ENCODE measurements around the gene MED15. TPM values are rescaled to one million over a fixed set of nuclear protein-coding genes. Genes with fewer than 3 reads are reported as not detected.
"Not testable (repeated sequence)": the region's sequence is repeated elsewhere in the genome, so short reads cannot be mapped to it uniquely, and the experiment has no call there.

MED15 gene
- total RNA-seq, 2 experiments from 2014 or later, result 94.7 to 108 TPM

- H3K27ac Mint-ChIP-seq; intact Hi-C loops (cut with micrococcal nuclease); H3K27me3 Mint-ChIP-seq (ENCODE audit: low read depth); H3K36me3 Mint-ChIP-seq (ENCODE audit: low read depth); H3K4me3 Mint-ChIP-seq; H3K9me3 Mint-ChIP-seq; DNase-seq: not testable (repeated sequence)
- H3K4me1 Mint-ChIP-seq (ENCODE audit: low read depth), result peaks cover 47% of the 10 kb centered on the region
- CTCF ChIA-PET, result interaction anchor here (1.0 kb wide), 1 partner anchor 15 kb away, joined by 6 read pairs; no protein-coding TSS in a partner anchor
These were observed 36.9 kb upstream of the MED15 start for GRCh38 chr22:20470525-20470924.

GRCh38 chr22:20471126-20471833 is 36.1 kb upstream of the MED15 start:
- H3K9me3 Mint-ChIP-seq, result no peaks in the 10 kb centered on the region
- peaks cover 49% of the 10 kb centered on the region for H3K4me1 Mint-ChIP-seq (ENCODE audit: low read depth)
- CTCF ChIA-PET, result no interaction called here
- intact Hi-C loops (cut with micrococcal nuclease), result no loop called here
- no peak overlapping the region for H3K27ac Mint-ChIP-seq
- H3K27me3 Mint-ChIP-seq (ENCODE audit: low read depth), result no peaks in the 10 kb centered on the region
- H3K36me3 Mint-ChIP-seq (ENCODE audit: low read depth), result peaks cover 9% of the 10 kb centered on the region
- no peak for DNase-seq
- H3K4me3 Mint-ChIP-seq, result no peak overlapping the region

DNA sequence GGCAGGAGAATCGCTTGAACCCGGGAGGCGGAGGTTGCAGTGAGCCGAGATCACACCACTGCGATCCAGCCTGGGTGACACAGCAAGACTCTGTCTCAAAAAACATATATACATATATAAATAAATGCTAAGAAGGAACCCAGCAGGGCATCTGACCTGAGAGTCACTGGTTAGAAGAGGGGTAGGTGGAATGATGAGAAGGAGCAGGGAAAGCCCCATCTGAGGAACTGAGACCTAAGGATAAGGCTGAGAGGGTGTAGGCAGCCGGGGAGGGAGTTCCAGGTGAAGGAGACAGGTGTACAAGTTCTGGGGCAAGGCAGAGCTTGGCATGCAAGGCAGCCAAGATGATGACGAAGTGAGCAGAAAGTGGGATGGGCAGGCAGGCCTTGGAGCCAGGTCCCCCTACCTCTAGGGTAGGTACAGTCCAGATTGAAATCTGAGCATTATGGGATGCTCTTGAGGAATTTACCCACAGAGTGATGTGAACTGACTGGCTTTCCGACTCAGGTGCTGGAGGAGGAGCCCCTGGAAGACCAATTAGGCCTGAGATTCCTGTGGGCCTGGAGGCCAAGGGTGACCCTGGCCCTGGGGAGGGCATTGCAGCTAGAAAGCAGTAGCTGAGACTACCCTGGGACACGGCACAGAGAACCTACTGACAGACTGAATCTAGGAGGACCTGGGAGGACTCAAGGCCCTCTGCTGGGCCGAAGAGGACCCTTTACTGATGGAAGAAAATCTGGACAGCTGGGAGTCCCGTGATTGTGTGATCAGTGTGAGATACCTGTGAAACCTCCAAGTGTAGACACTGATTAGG is 34.6 kb upstream of the MED15 start:
- CTCF ChIA-PET, result no interaction called here
- peaks cover 47% of the 10 kb centered on the region for H3K4me1 Mint-ChIP-seq (ENCODE audit: low read depth)
- no peak for DNase-seq
- no peaks in the 10 kb centered on the region for H3K27me3 Mint-ChIP-seq (ENCODE audit: low read depth)
- H3K36me3 Mint-ChIP-seq (ENCODE audit: low read depth), result peaks cover 9% of the 10 kb centered on the region
- H3K4me3 Mint-ChIP-seq, result no peak overlapping the region
- intact Hi-C loops (cut with micrococcal nuclease), result no loop called here
- no peak overlapping the region for H3K27ac Mint-ChIP-seq
- no peaks in the 10 kb centered on the region for H3K9me3 Mint-ChIP-seq

DNA sequence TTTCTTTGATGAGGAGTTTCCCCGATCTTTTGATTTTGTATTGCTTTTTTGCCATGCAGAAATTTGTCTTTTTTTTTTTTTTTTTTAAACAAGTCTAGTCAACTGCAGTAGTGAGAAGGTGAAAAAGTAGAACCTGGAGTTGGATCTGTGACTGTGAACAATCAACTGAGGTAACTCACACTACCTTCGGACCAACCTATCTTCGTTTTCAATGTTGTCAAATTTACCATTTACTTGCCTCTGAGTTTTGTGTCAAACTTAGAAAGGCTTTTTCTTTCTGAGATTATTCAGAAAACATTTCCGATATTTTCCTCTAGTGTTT is 32.3 kb upstream of the MED15 start:
- no peak overlapping the region for H3K4me3 Mint-ChIP-seq
- no peaks in the 10 kb centered on the region for H3K27me3 Mint-ChIP-seq (ENCODE audit: low read depth)
- intact Hi-C loops (cut with micrococcal nuclease), result loop anchor here (2.0 kb wide), 1 partner anchor 20 kb away; the partner anchor contains the start of gene KLHL22
- H3K36me3 Mint-ChIP-seq (ENCODE audit: low read depth), result peaks cover 5% of the 10 kb centered on the region
- DNase-seq, result no peak
- H3K4me1 Mint-ChIP-seq (ENCODE audit: low read depth), result peaks cover 38% of the 10 kb centered on the region
- H3K27ac Mint-ChIP-seq, result peak overlapping the region; percentile 83
- CTCF ChIA-PET, result interaction anchor here (0.6 to 0.9 kb wide), 2 partner anchors 34 to 271 kb away, joined by 4 to 5 read pairs; no protein-coding TSS in a partner anchor
- no peaks in the 10 kb centered on the region for H3K9me3 Mint-ChIP-seq

GRCh38 chr22:20475569-20475968 is 31.8 kb upstream of the MED15 start:
- peaks cover 36% of the 10 kb centered on the region for H3K4me1 Mint-ChIP-seq (ENCODE audit: low read depth)
- CTCF ChIA-PET; H3K4me3 Mint-ChIP-seq; H3K9me3 Mint-ChIP-seq; H3K36me3 Mint-ChIP-seq (ENCODE audit: low read depth); H3K27me3 Mint-ChIP-seq (ENCODE audit: low read depth); DNase-seq: not testable (repeated sequence)
- intact Hi-C loops (cut with micrococcal nuclease), result loop anchor here (2.0 kb wide), 1 partner anchor 19 kb away; the partner anchor contains the start of gene KLHL22
- H3K27ac Mint-ChIP-seq, result peak overlapping the region; percentile 83

- intact Hi-C loops (cut with micrococcal nuclease); DNase-seq; H3K27ac Mint-ChIP-seq; H3K4me3 Mint-ChIP-seq; CTCF ChIA-PET; H3K9me3 Mint-ChIP-seq; H3K36me3 Mint-ChIP-seq (ENCODE audit: low read depth); H3K27me3 Mint-ChIP-seq (ENCODE audit: low read depth): not testable (repeated sequence)
- H3K4me1 Mint-ChIP-seq (ENCODE audit: low read depth), result peaks cover 30% of the 10 kb centered on the region
These were observed 29.4 kb upstream of the MED15 start for GRCh38 chr22:20478059-20478458.

DNA sequence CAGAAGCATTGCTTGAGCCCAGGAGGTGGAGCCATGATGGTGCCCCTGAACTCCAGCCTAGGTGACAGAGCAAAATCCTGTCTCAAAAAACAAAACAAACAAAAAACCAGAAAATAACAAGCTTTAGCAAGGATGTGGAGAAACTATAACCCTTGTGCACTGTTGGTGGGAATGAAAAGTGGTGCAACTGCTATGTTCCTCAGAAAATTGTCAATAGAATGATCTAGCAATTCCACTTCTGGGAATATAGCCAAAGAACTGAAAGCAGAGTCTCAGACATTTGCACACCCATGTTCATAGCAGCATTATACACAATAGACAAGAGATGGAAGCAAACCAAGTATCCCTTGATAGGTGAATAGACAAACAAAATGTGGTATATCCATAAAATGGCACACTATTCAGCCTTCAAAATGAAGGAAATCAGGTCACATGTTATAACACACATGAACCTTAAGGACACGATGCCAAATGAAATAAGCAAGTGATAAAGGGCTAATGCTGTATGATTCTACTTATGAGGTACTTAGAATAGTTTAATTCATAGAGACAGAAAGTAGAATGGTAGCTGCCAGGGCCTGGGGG is 27.7 kb upstream of the MED15 start:
- DNase-seq, result no peak
- intact Hi-C loops (cut with micrococcal nuclease), result no loop called here
- H3K27me3 Mint-ChIP-seq (ENCODE audit: low read depth), result no peaks in the 10 kb centered on the region
- CTCF ChIA-PET, result interaction anchor here (0.6 to 0.9 kb wide), 2 partner anchors 15 to 180 kb away, joined by 4 read pairs; no protein-coding TSS in a partner anchor
- peaks cover 5% of the 10 kb centered on the region for H3K36me3 Mint-ChIP-seq (ENCODE audit: low read depth)
- no peak overlapping the region for H3K4me3 Mint-ChIP-seq
- H3K27ac Mint-ChIP-seq, result no peak overlapping the region
- no peaks in the 10 kb centered on the region for H3K9me3 Mint-ChIP-seq
- peaks cover 25% of the 10 kb centered on the region for H3K4me1 Mint-ChIP-seq (ENCODE audit: low read depth)

DNA sequence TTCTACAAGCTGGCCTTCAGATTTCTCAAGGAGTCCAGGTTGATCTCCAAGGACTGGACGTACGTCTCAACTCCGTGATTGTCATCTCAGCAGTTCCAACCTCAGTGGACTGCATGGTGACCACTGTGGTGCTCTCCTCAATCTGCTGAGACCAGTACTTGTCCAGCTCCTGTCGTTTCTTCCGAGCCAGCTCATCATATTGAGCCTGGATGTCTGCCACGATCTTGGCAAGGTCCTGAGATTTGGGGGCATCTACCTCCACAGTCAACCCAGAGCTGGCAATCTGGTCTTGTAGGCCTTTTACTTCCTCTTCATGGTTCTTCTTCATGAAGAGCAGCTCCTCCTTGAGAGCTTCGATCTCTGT is 24.3 kb upstream of the MED15 start:
- not testable (repeated sequence) for H3K27ac Mint-ChIP-seq
- CTCF ChIA-PET, result interaction anchor here (0.8 to 1.1 kb wide), 2 partner anchors 9 to 11 kb away, joined by 4 to 5 read pairs; no protein-coding TSS in a partner anchor

DNA sequence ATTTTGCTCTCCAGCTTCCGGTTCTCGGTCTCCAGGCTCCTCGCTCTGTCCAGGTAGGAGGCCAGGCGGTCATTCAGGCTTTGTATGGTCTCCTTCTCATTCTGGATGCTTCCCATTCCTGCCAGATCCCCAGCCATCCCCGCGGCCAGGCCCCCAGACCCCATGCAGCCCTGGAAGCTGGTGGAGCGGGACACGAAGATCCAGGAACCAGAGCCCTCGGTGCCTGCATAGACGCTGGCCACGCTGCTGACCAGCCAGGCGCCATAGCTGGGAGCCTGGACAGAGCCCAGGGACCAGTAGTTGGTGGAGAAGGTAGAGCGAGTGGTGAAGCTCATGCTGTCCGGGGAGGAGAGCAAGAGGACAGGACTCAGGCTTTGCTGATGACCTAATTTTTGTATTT is 23.6 kb upstream of the MED15 start:
- intact Hi-C loops (cut with micrococcal nuclease), result no loop called here
- Mint-ChIP-seq H3K36me3 (ENCODE audit: low read depth) (peaks cover 13% of the 10 kb centered on the region), H3K27ac (no peak overlapping the region), H3K4me3 (no peak overlapping the region), H3K27me3 (ENCODE audit: low read depth) (no peaks in the 10 kb centered on the region), H3K9me3 (no peaks in the 10 kb centered on the region), H3K4me1 (ENCODE audit: low read depth) (peaks cover 3% of the 10 kb centered on the region)
- CTCF ChIA-PET, result interaction anchor here (1.1 kb wide), 1 partner anchor 11 kb away, joined by 5 read pairs; no protein-coding TSS in a partner anchor
- no peak for DNase-seq

More for the DNA sequence above, 24.3 kb upstream of the MED15 start:
- intact Hi-C loops (cut with micrococcal nuclease); H3K27me3 Mint-ChIP-seq (ENCODE audit: low read depth); H3K9me3 Mint-ChIP-seq; DNase-seq; H3K4me1 Mint-ChIP-seq (ENCODE audit: low read depth); H3K4me3 Mint-ChIP-seq: not testable (repeated sequence)
- H3K36me3 Mint-ChIP-seq (ENCODE audit: low read depth), result peaks cover 11% of the 10 kb centered on the region

GRCh38 chr22:20484948-20485683 is 22.3 kb upstream of the MED15 start:
- H3K36me3 Mint-ChIP-seq (ENCODE audit: low read depth), result peaks cover 12% of the 10 kb centered on the region
- no peak overlapping the region for H3K27ac Mint-ChIP-seq
- H3K4me3 Mint-ChIP-seq, result no peak overlapping the region

GRCh38 chr22:20486229-20486628 is 21.2 kb upstream of the MED15 start:
- H3K27me3 Mint-ChIP-seq (ENCODE audit: low read depth), result no peaks in the 10 kb centered on the region
- DNase-seq, result no peak
- H3K4me1 Mint-ChIP-seq (ENCODE audit: low read depth), result peaks cover 13% of the 10 kb centered on the region
- H3K27ac Mint-ChIP-seq, result no peak overlapping the region
- H3K9me3 Mint-ChIP-seq, result no peaks in the 10 kb centered on the region
- no peak overlapping the region for H3K4me3 Mint-ChIP-seq
- intact Hi-C loops (cut with micrococcal nuclease), result no loop called here
- H3K36me3 Mint-ChIP-seq (ENCODE audit: low read depth), result peaks cover 12% of the 10 kb centered on the region
- CTCF ChIA-PET, result interaction anchor here (0.7 kb wide), 1 partner anchor 477 kb away, joined by 6 read pairs; no protein-coding TSS in a partner anchor

More at GRCh38 chr22:20484948-20485683, 22.3 kb upstream of the MED15 start:
- Mint-ChIP-seq H3K4me1 (ENCODE audit: low read depth) (peaks cover 2% of the 10 kb centered on the region), H3K9me3 (no peaks in the 10 kb centered on the region), H3K27me3 (ENCODE audit: low read depth) (no peaks in the 10 kb centered on the region)
- intact Hi-C loops (cut with micrococcal nuclease), result no loop called here
- CTCF ChIA-PET, result interaction anchor here (0.7 kb wide), 2 partner anchors 157 to 478 kb away, joined by 3 to 6 read pairs; no protein-coding TSS in a partner anchor
- DNase-seq, result no peak

GRCh38 chr22:20487715-20488114 is 19.7 kb upstream of the MED15 start:
- H3K27ac Mint-ChIP-seq, result no peak overlapping the region
- no peak for DNase-seq
- CTCF ChIA-PET, result no interaction called here
- no peaks in the 10 kb centered on the region for H3K9me3 Mint-ChIP-seq
- H3K27me3 Mint-ChIP-seq (ENCODE audit: low read depth), result no peaks in the 10 kb centered on the region
- H3K36me3 Mint-ChIP-seq (ENCODE audit: low read depth), result peaks cover 12% of the 10 kb centered on the region
- no peak overlapping the region for H3K4me3 Mint-ChIP-seq
- intact Hi-C loops (cut with micrococcal nuclease), result no loop called here
- H3K4me1 Mint-ChIP-seq (ENCODE audit: low read depth), result peaks cover 22% of the 10 kb centered on the region
